Mammary epithelial cell (primary cell): ENCODE data around the gene H3-3A.

Experiments used
- EZH2 ChIP-seq: IDR thresholded peaks from 2 replicates; pipeline ENCODE4 v1.6.1; 2012; ENCODE audit warnings: low read length, inconsistent platforms, borderline replicate concordance
- TF ChIP-seq, protein P1 (sequence below), 2 donors: IDR thresholded peaks in 1 of 2; conservative IDR thresholded peaks in 1 of 2; 2 replicates each; pipeline ENCODE4 v1.5.1; 2011 to 2012; ENCODE audit warnings: inconsistent platforms in 2 of 2, low read length in 2 of 2, mild to moderate bottlenecking in 2 of 2, control low read depth in 1 of 2, low read depth in 1 of 2; ENCODE audit not compliant: insufficient read depth in 1 of 2; ENCODE audit errors: extremely low read depth in 1 of 2

DNA sequence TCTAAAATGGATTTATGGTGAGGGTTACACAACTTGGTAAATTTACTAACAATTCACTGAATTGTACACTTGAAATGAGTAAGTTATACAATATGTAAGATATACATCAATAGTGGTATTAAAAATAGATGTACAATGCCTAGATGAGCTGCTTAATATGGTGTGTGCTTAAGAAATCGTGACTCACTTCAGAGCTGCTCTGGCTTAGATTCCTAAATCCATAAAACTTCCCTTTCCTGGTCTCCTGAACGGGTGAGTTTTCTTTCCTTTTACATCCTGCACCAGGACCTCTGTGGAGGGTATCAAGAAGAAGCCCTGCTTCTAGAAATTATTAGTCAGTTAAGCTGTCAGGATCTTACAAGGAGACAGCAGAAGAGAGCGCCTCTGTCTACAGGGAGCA is 30.4 kb downstream of the H3-3A start:
- TF ChIP-seq, protein P1, sequence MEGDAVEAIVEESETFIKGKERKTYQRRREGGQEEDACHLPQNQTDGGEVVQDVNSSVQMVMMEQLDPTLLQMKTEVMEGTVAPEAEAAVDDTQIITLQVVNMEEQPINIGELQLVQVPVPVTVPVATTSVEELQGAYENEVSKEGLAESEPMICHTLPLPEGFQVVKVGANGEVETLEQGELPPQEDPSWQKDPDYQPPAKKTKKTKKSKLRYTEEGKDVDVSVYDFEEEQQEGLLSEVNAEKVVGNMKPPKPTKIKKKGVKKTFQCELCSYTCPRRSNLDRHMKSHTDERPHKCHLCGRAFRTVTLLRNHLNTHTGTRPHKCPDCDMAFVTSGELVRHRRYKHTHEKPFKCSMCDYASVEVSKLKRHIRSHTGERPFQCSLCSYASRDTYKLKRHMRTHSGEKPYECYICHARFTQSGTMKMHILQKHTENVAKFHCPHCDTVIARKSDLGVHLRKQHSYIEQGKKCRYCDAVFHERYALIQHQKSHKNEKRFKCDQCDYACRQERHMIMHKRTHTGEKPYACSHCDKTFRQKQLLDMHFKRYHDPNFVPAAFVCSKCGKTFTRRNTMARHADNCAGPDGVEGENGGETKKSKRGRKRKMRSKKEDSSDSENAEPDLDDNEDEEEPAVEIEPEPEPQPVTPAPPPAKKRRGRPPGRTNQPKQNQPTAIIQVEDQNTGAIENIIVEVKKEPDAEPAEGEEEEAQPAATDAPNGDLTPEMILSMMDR (conservative IDR thresholded peaks at IDR 0.05 in 1 of 2, IDR thresholded peaks at IDR 0.05 in 1 of 2; ENCODE audit: extremely low read depth in 1 of 2, insufficient read depth in 1 of 2, low read depth in 1 of 2, low read length in 2 of 2), result no peak
- no peak for TF ChIP-seq EZH2
